Vagina (tissue), 2 donors: ENCODE results near the gene TBC1D21.

Experiments used
- CTCF ChIP-seq, 3 experiments: fragments of 450-650 bp in 2 of 3; fragments of 200-600 bp in 1 of 3; sonication (generic) in 1 of 3; IDR thresholded peaks; one replicate each; pipeline ENCODE4 v1.5.1; 2017 to 2019; ENCODE audit warnings: antibody characterized with exemption in 3 of 3, mild to moderate bottlenecking in 2 of 3, moderate library complexity in 2 of 3
- POLR2A ChIP-seq, 2 donors: fragments of 450-650 bp; IDR thresholded peaks; one replicate each; pipeline ENCODE4 v1.6.1; 2017; ENCODE audit warnings: antibody characterized with exemption in 2 of 2, mild to moderate bottlenecking in 2 of 2, moderate library complexity in 2 of 2
- POLR2AphosphoS5 ChIP-seq, 2 donors: sonication (generic); formaldehyde crosslinking; IDR thresholded peaks; one replicate each; pipeline ENCODE4 v1.9.0; 2017; ENCODE audit warnings: antibody characterized with exemption in 2 of 2, mild to moderate bottlenecking in 2 of 2, low read depth in 1 of 2; ENCODE audit not compliant: insufficient read depth in 1 of 2

GRCh38 chr15:73888224-73889041 is 15.1 kb downstream of the TBC1D21 start:
- TF ChIP-seq CTCF (IDR thresholded peaks at IDR 0.05) (no peak), POLR2AphosphoS5 (IDR thresholded peaks at IDR 0.05; ENCODE audit: insufficient read depth in 1 of 2, low read depth in 1 of 2) (no peak), POLR2A (IDR thresholded peaks at IDR 0.05) (no peak)
